KG1 (cell line): ENCODE data around the gene CRTAC1.

Source experiments
- DNase-seq: peaks from one replicate; lab custom pipeline; 2025; lab: John Stamatoyannopoulos, UW

Gene CRTAC1

DNA sequence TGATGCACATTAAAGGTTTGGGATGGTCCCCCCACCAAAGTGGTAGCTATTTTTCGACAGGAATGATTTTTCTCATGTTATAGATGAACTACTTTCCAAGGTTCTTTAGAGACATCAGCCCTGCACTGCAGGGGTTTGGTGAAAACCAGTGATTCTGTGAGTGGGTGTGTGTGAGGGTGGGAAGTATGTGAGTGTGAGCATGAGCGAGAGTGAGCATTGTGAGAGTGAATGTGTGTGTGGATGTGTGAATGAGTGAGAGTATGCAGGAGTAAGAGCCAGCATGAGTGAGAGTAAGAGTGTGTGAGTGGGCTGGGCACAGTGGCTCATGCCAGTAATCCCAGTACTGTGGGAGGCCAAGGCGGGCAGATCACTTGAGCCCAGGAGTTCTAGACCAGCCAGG lies 105.7 kb downstream of the CRTAC1 start:
- DNase-seq, result no peak

DNA sequence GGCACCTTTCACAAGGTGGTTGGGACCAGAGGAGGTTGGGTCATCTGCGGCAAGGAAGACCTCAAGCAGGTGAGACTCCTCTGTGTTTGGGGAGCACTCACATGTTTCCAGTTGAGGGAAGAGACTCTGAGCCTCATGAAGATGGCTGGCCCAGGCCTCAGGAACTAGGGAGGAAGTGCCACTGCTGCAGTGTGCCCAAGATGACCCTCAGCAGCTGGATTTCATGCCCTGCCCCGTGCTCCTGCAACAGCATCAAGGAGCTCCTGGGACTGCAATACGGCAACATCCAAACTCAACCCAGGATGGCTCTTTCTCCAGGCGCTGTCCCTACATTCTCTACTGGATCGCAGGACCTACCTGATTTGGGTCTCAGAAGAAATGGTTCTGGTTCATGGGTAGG lies 106.9 kb downstream of the CRTAC1 start:
- no peak for DNase-seq

DNA sequence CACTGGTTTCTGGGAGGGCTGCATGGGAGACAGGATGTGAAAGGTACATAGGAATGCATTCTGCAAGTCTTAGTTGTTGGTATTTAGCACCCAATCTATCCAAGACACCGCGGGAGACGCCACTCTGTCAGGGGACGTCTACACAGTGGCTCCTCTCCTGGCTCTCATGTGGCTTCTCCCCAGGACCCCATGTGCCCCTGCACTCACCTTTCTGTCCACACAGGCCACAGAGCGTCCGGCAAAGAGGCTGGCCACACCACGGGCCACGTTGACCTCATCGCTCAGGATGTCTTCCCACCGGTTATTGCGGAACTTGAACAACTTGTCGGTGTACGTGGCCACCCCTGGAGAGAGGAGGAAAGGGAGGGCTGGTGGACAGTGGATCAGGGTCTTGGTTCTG lies 107.4 kb downstream of the CRTAC1 start:
- no peak for DNase-seq

DNA sequence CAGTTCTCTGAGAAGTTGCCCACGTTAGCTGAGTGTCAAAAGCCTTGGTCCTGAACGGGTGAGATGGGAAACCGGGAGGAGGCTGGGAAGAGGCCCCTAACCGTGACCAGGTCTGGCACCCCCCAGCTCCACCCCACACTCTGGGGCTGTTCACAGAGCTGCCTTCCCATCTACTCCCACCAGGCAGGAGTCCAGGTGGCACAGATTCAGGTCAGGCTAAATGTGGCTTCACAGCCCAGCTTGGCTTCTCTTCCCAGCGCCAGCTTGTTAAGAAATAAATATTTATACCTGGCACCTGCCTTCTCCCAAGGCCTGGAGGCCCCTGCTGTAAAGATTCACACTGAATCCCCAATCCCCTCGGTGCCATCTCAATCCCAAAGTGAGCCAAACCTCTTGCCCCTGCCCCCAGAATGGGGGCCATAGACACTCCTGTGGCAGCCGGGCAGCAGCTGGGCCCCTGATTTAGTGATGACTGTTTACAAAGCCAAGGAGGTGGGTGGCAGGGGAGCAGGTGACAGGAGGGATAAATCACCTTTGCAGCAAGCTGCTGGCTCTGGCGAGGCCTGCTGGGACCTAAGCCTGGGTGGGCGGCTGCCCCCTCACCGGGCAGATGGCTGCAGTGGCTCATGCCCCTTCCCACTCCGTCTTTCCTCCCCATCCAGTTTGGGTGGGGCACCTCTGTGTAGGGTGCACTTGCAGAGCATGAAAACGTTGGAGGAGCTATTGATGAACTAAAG lies 108.2 kb downstream of the CRTAC1 start:
- no peak for DNase-seq

DNA sequence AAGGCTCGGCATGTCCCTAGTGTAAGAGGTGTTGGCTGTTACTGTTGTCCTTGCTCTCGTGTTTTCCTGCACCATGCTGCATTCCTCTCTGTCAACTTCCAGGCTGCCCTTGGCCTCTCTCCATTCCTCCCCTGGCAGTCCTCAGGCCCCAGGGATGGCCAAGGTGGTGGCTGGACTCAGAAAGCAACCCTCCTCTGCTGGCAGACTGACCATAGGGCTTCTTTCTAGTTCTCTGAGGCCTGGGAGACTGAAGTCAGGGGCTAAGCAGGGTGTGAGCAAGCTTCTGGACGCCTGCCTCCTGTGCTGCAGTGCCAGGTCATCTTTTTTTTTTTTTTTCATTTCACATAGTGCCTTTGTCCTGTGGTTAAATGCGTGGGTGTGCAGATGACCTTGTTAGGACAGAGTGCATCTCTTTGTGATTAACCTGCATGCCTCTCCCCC lies 108.8 kb downstream of the CRTAC1 start:
- DNase-seq, result no peak

DNA sequence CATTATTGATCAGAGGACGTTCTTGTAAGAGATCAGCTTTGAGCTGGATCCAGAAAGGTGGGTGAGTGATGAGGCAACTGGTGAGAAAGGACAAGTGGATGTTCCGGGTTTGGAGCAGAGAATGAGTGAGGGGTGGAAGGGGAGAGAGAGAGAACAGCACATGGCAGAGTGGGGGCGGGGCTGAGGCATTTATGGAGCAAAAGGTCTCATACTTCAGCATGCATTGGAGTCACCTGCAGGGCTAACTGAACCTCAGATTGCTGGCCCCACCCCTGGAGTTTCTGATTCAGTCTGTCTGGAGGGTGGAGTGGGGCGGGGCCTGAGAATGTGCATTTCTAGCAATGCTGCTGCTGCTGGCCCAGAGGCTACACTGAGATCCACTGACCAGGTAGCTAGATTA lies 109.6 kb downstream of the CRTAC1 start:
- DNase-seq, result no peak

DNA sequence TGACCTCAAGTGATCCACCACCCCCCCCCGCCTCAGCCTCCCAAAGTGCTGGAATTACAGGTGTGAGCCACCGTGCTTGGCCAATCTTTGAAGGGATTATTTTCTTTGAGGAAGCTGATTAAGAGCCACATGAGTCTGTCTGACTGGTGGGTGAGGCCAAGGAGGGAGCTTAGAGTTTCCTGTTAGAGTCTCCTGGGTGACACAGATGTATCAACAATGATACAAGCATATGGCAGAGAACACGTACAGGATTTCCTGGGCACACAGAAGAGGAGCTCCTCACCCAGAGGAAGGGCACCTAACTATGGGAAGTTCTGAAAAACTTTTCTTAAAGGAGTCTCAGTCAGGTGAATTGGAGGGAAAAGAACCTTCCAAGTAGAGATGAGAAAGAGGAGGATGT lies 111.4 kb downstream of the CRTAC1 start:
- DNase-seq, result no peak

DNA sequence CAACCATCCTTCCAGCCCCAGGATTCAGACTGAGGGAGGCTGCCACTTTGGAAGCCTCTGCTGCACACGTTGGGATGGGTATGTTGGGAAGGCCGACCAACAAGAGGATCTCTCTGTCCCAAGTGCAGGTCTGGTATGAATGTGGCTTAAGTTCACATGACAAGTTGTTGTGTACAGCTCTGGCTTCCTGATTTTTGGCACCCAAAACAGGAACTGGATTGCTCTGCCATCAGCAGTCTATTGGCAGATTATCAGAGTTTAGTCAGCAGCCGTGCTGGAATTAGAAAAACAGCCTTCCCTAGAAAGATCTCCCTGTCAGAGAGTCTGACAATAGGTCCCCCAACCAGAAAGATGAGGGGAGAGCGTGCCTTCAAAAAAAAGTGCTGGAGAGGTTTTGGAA lies 113.8 kb downstream of the CRTAC1 start:
- DNase-seq, result no peak

DNA sequence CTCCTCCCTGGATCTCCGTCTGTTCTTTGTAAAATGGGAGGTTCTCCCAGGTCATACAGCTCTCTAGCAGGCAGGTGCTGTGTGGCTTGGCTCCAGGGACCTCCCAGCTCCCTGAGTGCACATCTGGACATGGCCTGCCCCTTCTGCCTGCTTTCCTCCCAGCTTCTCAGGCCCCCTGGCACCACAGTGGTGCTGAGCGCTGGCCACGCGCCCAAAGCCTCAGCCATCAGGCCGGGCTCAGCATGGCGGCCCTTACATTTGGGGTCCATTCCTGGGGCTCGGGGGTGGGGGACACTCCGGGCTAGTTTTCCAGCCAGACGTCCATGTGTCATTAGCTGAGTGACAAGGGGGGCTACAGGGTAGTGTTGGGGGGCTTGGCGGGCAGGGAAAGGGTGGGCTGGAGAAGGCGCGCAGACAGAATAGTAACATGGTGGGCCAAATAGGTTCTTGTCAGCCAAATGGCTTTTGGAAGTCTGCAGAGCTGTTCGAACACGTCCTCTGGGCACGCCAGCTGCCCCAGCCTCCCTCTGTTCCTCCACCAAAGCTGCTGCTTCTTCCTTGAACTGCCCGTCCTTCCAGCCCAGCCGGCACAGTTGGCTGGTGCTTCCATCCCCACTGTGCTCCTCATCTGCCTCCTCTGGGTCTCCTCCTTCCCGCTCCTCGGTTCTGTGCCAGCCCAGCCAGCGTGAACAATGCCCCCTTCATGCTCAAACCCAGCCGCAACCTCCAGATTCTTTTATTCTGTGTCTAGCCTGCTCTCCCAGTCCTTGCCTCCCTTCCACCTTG lies 114.9 kb downstream of the CRTAC1 start:
- DNase-seq, result no peak

DNA sequence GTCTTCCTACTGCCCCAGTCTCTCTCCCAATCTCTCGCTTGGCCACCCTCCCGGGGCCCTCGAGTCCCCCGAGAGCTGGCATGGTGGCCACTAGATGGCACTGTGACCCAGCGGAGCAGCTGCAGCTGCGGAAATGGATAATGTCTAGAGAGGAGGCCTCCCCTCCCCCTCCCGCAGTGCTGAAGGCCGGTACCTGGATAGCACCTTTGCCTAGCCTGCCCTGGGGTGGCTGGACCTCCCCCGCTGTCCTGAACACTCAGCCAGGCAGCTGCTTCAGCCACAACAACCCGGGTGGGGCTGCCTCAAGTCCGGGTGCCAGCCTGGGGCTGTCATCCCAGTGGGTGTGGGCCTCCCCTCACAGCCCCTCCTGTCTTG lies 115.6 kb downstream of the CRTAC1 start:
- DNase-seq, result peak; percentile 9

DNA sequence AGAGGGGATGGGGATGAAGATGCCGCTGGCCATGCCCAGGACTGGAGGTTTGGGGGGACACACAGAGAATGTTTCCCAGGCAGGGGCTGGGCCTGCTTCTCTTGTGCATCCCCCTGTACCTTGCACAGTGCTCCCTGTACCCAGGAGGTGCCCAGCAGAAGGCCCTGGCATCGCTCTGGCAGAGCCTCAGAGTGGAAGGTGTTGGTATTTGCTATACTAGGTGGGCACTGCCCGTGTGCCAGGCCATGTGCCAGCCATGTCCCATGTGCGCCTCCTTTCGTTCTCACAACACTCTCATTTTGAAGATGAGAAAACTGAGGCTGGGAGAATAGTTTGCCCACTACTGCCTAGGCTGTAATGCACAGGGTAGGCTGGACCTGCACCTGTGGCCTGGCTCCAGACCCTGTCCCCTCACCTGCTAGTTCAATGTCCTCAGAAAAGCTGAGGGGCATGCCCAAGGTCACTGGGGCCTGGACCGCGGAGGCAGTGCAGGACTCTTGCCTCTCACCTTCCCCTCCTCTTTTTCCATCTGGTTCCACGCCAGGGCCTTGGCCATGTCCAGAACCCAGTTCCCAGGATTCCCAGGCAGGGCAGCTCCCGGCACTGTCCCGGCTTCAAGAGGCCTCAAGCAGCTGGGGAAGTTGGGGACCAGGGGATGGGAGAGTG lies 116.1 kb downstream of the CRTAC1 start:
- no peak for DNase-seq

DNA sequence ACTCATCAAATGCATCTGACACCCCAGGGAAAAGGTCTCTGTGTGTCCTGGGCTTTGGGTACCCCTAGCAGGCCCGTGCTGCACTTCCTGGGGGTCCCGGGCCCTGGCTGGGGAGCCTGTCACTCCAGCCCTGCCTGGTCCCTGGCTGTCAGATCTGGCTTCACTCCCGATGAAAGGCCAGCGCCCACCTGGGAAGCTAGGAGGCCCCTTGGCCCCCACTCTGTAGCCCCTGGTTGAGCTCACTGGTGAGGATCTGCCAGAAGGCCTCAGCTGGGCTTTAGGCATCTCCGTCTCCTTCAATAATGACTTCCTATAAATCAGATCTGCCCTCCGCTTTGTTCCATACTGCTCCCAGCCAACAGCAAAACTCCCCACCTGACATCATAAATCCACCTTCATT lies 116.8 kb downstream of the CRTAC1 start:
- no peak for DNase-seq

DNA sequence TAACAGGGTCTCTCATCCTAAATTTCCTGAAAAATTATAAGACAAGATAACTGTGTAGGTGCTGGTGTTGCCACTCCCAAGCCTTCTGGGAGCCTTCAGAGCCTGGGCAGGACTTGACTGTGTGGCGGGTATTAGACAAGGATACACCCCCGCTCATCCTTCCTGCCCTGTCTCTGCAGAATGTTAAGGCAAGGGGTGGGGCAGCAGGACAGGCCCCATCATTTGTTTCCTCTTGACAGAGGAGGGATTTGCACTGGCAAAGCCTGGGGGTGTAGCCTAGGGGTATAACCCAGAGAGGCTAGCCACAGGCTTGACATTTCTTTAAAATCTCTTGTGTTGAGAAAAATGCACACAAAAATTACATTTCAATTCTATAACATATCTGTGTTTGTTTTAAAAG lies 117.2 kb downstream of the CRTAC1 start:
- no peak for DNase-seq

DNA sequence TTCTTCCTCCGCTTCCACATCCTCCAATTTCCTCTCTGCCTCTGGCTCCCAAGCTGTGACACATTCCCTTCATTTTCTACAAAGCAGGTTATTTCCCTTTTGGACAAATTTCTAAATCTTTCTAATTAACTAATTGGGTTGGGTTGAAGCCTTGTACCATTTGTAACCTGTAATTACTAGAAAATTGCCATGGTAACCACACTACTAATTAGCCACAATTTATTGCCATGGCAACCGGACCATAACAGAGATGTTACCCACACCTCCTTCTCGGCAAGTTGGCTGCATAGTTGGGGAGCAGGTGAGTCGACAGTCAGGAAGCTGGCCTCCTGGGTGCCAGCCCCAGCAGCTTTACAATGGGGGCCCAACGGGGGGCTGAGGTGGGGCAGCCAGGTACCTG lies 119.2 kb downstream of the CRTAC1 start:
- DNase-seq, result no peak

DNA sequence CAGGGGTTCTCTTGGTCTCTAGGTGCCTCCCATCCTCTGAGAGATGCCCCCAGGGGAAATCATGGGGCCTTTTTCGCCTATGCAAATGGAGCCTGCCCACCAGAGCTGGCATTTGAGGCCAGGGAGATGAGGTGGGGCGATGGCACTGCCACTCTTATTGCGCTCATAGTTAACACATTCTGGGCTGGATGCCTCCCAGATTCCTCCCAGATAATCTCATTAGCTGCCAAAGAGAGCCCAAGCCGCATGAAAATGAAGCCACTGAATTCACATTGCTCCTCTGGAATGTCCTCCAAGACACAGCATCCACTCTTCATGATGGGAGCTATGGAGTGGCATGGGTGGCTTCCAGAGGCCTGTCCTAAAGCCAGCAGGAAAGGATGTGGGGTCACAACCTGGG lies 119.8 kb downstream of the CRTAC1 start:
- no peak for DNase-seq

DNA sequence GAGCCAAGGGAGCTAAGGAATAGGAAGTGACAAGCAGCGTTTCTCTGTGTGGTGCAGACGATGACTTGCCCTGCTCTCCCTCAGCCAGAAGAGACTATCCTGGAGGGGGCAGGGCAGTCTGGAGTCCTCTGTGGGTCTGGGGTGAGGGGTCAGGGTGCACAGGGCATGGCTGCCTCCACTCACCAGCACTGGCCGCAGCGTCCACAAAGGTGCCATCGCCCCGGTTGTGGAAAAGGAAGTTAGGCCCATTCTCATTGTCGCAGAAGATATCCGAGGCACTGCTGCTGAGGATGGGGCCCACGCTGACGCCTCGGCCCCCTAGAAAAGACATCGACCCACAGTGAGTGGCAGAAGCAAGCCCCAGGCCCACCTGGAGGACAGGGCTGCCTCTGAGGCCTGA lies 122.6 kb downstream of the CRTAC1 start:
- no peak for DNase-seq

DNA sequence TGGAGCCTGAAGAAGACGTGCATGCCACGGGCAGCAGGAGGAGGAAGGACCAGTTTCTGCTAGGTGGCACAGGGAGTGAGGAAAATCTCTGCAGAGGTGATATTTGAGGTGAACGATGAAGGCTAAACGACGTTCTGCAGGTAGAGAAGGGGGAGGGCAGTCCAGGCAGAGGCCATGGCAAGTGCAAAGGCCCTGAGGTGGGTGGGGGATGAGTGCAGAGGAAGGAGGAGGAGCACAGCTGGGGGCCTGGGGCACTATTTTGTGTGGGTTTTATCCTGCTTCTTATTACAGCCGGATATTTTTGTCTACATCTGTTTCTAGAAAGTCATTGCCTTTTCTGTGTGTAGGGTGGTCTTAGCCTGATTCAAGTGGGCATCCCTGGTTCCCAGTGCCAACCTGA lies 123.2 kb downstream of the CRTAC1 start:
- no peak for DNase-seq

DNA sequence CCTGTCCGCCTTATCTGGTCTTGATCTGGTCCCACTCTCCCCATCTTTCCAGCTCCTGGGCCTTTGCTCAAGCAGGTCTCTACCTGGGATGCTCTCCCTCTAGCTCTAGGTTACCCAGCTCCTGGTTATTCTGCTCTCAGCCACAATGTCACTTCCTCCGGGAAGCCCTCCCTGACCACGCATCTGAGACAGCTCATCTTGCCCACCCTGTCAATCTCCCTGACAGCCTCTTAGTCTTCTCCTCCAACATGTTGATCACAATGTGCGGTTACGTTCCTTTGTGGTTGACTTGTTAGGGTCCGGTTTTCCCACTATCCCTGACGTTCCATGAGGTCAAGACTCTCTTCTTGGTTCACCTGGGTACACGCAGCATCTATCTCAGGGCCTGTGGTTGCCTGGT lies 125.1 kb downstream of the CRTAC1 start:
- DNase-seq, result no peak

DNA sequence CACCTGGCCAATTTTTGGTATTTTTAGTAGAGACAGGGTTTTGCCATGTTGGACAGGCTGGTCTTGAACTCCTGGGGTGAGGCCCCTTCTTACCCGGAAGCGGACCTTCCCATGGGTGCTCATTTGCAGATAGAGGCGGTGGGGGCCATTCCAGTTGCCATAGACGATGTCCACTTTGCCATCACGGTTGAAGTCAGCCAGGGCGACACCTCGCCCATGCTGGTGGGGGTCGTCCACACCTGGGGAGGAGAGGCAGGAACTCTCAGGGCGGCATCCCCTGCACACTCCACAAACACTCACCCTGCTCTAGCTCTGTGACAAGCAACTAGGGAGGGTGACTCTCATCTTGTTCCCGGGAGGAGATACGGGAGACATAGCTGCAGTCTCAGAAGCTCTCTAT lies 125.8 kb downstream of the CRTAC1 start:
- DNase-seq, result no peak

DNA sequence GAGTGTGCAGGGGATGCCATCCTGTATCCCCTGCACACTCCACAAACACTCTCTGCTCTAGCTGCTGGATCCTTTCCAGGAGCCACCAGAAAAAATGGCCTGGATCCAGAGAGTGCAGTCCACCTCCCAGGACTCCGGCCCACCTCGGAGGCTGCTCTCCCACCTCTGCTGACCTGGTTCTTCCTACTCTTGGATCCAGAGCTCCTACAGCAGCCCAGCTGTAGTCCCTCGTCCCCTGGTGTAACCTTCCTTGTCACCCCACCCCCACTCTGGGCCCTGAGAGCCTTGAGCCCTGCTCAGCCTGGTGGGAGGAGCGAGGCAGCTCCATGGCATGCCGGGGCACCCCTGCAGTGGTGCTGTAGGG lies 126.4 kb downstream of the CRTAC1 start:
- DNase-seq, result no peak

DNA sequence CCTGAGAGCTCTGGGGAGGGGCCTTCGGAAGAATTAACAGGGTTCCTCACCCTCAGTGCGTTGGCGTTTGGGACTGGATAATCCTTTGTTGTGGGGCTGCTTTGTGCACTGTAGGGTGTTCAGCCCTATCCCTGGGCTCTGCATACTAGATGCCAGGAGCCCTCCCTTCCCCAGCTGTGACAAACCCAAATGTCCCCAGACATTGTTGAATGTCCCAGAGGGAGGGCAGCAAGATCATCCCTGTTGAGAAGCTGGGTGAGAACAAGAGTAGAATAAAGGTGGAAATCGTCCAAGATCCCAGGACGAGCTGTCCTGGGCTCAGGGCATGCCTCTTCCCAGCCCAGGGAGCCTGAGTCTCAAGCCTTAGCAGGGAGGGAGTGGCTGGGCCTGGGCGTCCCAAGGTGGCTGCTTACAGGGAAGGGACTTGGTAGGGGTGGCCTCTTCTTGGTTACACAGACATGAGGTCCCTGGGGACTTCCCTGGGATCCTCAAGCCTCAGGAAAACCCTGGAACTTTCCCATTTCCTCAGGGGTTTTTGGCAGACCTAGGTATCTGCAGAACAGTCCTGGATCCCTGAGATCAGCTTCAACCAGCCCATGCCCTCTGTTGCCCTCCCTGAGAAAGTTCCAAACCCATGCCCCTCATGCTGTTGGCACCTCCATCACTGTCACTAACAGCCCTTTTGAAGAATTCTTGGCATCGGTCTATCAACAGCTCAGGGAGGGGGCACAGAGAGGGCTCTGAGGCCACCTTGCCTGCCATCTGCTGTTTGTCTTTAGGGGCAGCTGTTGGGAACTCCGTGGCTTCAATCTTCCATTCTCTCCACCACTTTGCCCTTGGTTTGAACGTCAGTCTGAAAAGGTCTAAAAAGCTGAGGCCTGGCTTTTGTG lies 127.0 kb downstream of the CRTAC1 start:
- no peak for DNase-seq

DNA sequence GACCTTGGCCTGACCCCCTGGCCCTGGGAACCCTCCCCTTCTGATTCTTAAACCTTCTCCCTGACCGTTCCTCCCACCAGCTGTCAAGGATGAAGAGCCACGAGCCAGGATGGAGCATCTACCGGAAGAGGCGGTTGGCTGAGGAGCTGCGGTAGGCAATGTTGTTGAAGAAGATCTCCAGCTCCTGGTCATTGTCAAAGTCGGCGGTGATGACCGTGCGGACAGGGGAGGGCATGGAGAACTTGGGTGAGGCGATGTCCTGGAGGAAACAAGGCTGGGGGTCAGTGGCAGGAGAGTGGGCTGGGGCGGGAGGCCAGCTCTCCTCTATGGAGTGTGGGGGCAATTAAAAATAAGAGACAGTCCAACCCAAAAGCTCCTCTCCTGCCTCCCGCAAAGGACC lies 129.0 kb downstream of the CRTAC1 start:
- no peak for DNase-seq
